ENCODE data around the gene RNF138. TPM values are rescaled to one million over a fixed set of nuclear protein-coding genes. Genes with fewer than 3 reads are reported as not detected.
"Not testable (repeated sequence)": the region's sequence is repeated elsewhere in the genome, so short reads cannot be mapped to it uniquely, and the experiment has no call there.

Gene RNF138
- total RNA-seq, 1 experiment from 2014 or later: 103 TPM

GRCh38 chr18:32086881-32087280 is 4.8 kb upstream of the RNF138 start:
- ChIA-PET POLR2A (no interaction called here), CTCF (interaction anchor here (1.2 kb wide), 1 partner anchor 109 kb away, joined by 3 read pairs; no protein-coding TSS in a partner anchor)
- Mint-ChIP-seq H3K27me3 (ENCODE audit: low read depth) (no peaks in the 10 kb centered on the region; the same call in 1 of the 2 replicates), H3K4me3 (no peak overlapping the region), H3K4me1 (peaks cover 12% of the 10 kb centered on the region), H3K27ac (no peak overlapping the region), H3K36me3 (no peaks in the 10 kb centered on the region), H3K9me3 (no peaks in the 10 kb centered on the region)
- DNase-seq (ENCODE audit: low spot score) (no peak), ATAC-seq (no peak)
- TF ChIP-seq NR1H2 (CRISPR knock-in tag; IDR thresholded peaks at IDR 0.05) (no peak), FOXJ3 (CRISPR knock-in tag; IDR thresholded peaks at IDR 0.05; ENCODE audit: borderline replicate concordance) (no peak), ATF6 (CRISPR knock-in tag; IDR thresholded peaks at IDR 0.05) (no peak), JAZF1 (CRISPR knock-in tag; IDR thresholded peaks at IDR 0.05) (no peak), ATF2 (CRISPR knock-in tag; IDR thresholded peaks at IDR 0.05; ENCODE audit: borderline replicate concordance, low read depth) (no peak), ZNF232 (CRISPR knock-in tag; IDR thresholded peaks at IDR 0.05) (no peak)
- TF ChIP-seq, protein P1, sequence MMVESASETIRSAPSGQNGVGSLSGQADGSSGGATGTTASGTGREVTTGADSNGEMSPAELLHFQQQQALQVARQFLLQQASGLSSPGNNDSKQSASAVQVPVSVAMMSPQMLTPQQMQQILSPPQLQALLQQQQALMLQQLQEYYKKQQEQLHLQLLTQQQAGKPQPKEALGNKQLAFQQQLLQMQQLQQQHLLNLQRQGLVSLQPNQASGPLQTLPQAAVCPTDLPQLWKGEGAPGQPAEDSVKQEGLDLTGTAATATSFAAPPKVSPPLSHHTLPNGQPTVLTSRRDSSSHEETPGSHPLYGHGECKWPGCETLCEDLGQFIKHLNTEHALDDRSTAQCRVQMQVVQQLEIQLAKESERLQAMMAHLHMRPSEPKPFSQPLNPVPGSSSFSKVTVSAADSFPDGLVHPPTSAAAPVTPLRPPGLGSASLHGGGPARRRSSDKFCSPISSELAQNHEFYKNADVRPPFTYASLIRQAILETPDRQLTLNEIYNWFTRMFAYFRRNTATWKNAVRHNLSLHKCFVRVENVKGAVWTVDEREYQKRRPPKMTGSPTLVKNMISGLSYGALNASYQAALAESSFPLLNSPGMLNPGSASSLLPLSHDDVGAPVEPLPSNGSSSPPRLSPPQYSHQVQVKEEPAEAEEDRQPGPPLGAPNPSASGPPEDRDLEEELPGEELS (CRISPR knock-in tag; IDR thresholded peaks at IDR 0.05): no peak

DNA sequence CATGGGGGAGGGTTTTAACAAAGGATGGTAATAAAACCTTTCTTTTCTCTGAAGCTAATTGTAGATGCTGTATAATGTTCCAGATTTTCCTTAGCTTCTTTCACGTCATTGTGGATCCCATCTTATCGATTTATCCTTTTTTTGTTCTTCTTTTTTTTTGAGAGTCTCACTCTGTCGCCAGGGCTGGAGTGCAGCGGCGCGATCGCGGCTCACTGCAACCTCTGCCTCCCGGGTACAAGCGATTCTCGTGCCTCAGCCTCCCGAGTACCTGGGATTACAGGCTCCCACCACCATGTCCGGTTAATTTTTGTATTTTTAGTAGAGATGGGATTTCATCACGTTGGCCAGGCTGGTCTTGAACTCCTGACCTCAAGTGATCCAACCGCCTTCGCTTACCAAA is 843 bp upstream of the RNF138 start:
- H3K9me3 Mint-ChIP-seq; H3K27me3 Mint-ChIP-seq (ENCODE audit: low read depth); ATAC-seq; CTCF ChIA-PET; DNase-seq (ENCODE audit: low spot score); H3K27ac Mint-ChIP-seq; POLR2A ChIA-PET: not testable (repeated sequence)
- Mint-ChIP-seq H3K36me3 (peaks cover 13% of the 10 kb centered on the region), H3K4me3 (peak overlapping the region; percentile 49), H3K4me1 (peaks cover 26% of the 10 kb centered on the region)

GRCh38 chr18:32091325-32091723 is 350 bp upstream of the RNF138 start:
- Mint-ChIP-seq H3K4me1 (peaks cover 31% of the 10 kb centered on the region), H3K27me3 (ENCODE audit: low read depth) (no peaks in the 10 kb centered on the region), H3K9me3 (no peaks in the 10 kb centered on the region), H3K4me3 (peak overlapping the region; percentile 77), H3K27ac (peak overlapping the region; percentile 92), H3K36me3 (peaks cover 13% of the 10 kb centered on the region)
- ATAC-seq (no peak), DNase-seq (ENCODE audit: low spot score) (no peak)
- CTCF ChIA-PET: no interaction called here
- POLR2A ChIA-PET: interaction anchor here (0.6 to 2.6 kb wide), 5 partner anchors 16 to 148 kb away, joined by 3 to 15 read pairs (median 5); partner anchors contain the start of genes RNF125 and TRAPPC8
- TF ChIP-seq TCF7 (CRISPR knock-in tag; IDR thresholded peaks at IDR 0.05; ENCODE audit: low read depth) (no peak), PRRX2 (CRISPR knock-in tag; IDR thresholded peaks at IDR 0.05) (no peak), SMAD4 (CRISPR knock-in tag; IDR thresholded peaks at IDR 0.05) (no peak), FOXP1 (CRISPR knock-in tag; IDR thresholded peaks at IDR 0.05; ENCODE audit: borderline replicate concordance) (no peak), NR3C1 (CRISPR knock-in tag; conservative IDR thresholded peaks at IDR 0.05; ENCODE audit: low read depth) (no peak), ATF3 (CRISPR knock-in tag; conservative IDR thresholded peaks at IDR 0.05) (no peak), MYBL2 (CRISPR knock-in tag; IDR thresholded peaks at IDR 0.05) (no peak), E2F5 (CRISPR knock-in tag; IDR thresholded peaks at IDR 0.05) (no peak), NR2C2 (CRISPR knock-in tag; IDR thresholded peaks at IDR 0.05) (no peak), RORB (CRISPR knock-in tag; IDR thresholded peaks at IDR 0.05) (no peak), CDX4 (CRISPR knock-in tag; IDR thresholded peaks at IDR 0.05; ENCODE audit: borderline replicate concordance) (no peak), RELA (CRISPR knock-in tag; IDR thresholded peaks at IDR 0.05; ENCODE audit: borderline replicate concordance) (no peak), ATF1 (CRISPR knock-in tag; IDR thresholded peaks at IDR 0.05) (no peak), ZNF671 (CRISPR knock-in tag; IDR thresholded peaks at IDR 0.05) (no peak), CREB1 (CRISPR knock-in tag; IDR thresholded peaks at IDR 0.05) (no peak), GTF2I (CRISPR knock-in tag; conservative IDR thresholded peaks at IDR 0.05) (no peak), NFATC4 (CRISPR knock-in tag; IDR thresholded peaks at IDR 0.05) (no peak), ZNF232 (CRISPR knock-in tag; IDR thresholded peaks at IDR 0.05) (no peak)
- TF ChIP-seq, protein P2, sequence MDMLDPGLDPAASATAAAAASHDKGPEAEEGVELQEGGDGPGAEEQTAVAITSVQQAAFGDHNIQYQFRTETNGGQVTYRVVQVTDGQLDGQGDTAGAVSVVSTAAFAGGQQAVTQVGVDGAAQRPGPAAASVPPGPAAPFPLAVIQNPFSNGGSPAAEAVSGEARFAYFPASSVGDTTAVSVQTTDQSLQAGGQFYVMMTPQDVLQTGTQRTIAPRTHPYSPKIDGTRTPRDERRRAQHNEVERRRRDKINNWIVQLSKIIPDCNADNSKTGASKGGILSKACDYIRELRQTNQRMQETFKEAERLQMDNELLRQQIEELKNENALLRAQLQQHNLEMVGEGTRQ (CRISPR knock-in tag; IDR thresholded peaks at IDR 0.05): no peak
